GM18519 (cell line): ENCODE measurements around the gene MPDZ.

Experiments used
- ATAC-seq: cut with Tn5 transposase; IDR thresholded peaks from one replicate; pipeline ENCODE4 v1.9.1; 2021; ENCODE audit warnings: mild to moderate bottlenecking, moderate library complexity; ENCODE audit not compliant: unreplicated experiment, low FRiP score

MPDZ gene

GRCh38 chr9:13186091-13186490 lies 93.4 kb downstream of the MPDZ start:
- no peak for ATAC-seq

- no peak for ATAC-seq
These were observed 97.8 kb downstream of the MPDZ start for GRCh38 chr9:13181652-13182051.

- ATAC-seq, result no peak
These were observed 100.2 kb downstream of the MPDZ start for GRCh38 chr9:13179257-13179656.

GRCh38 chr9:13175732-13176131 lies 103.8 kb downstream of the MPDZ start:
- no peak for ATAC-seq

GRCh38 chr9:13174906-13175639 lies 104.4 kb downstream of the MPDZ start:
- ATAC-seq, result no peak

GRCh38 chr9:13173553-13173952 lies 105.9 kb downstream of the MPDZ start:
- no peak for ATAC-seq

GRCh38 chr9:13171261-13171660 lies 108.2 kb downstream of the MPDZ start:
- no peak for ATAC-seq

GRCh38 chr9:13166996-13167395 lies 112.5 kb downstream of the MPDZ start:
- ATAC-seq, result no peak

- no peak for ATAC-seq
These were observed 113.5 kb downstream of the MPDZ start for GRCh38 chr9:13165956-13166355.

GRCh38 chr9:13165236-13165945 lies 114.1 kb downstream of the MPDZ start:
- no peak for ATAC-seq

GRCh38 chr9:13163946-13164345 lies 115.5 kb downstream of the MPDZ start:
- no peak for ATAC-seq

- ATAC-seq, result no peak
These were observed 116.2 kb downstream of the MPDZ start for GRCh38 chr9:13163287-13163686.

- ATAC-seq, result no peak
These were observed 119.4 kb downstream of the MPDZ start for GRCh38 chr9:13160051-13160450.

- ATAC-seq, result no peak
These were observed 120.5 kb downstream of the MPDZ start for GRCh38 chr9:13158986-13159385.

GRCh38 chr9:13151489-13151888 lies 128.0 kb downstream of the MPDZ start:
- no peak for ATAC-seq

- ATAC-seq, result no peak
These were observed 130.0 kb downstream of the MPDZ start for GRCh38 chr9:13149454-13149853.

GRCh38 chr9:13146840-13147239 lies 132.7 kb downstream of the MPDZ start:
- no peak for ATAC-seq

- no peak for ATAC-seq
These were observed 134.2 kb downstream of the MPDZ start for GRCh38 chr9:13145340-13145739.

- no peak for ATAC-seq
These were observed 135.2 kb downstream of the MPDZ start for GRCh38 chr9:13144166-13144775.

- no peak for ATAC-seq
These were observed 136.2 kb downstream of the MPDZ start for GRCh38 chr9:13143281-13143680.

GRCh38 chr9:13142776-13143175 lies 136.7 kb downstream of the MPDZ start:
- ATAC-seq, result no peak

GRCh38 chr9:13141629-13142028 lies 137.9 kb downstream of the MPDZ start:
- ATAC-seq, result no peak
